SK-N-SH (cell line): ENCODE data around the gene MSMP. TPM values are rescaled to one million over a fixed set of nuclear protein-coding genes. Genes with fewer than 3 reads are reported as not detected.

ENCODE experiments used
- CTCF ChIA-PET: fragments of 300-600, 350-600 bp; formaldehyde crosslinking; extraction: SDS; loops from one replicate; lab custom pipeline; 2021; lab: Yijun Ruan, JAX
- POLR2A ChIA-PET: fragments of 350-600 bp; sonication (Branson Sonifier 250); formaldehyde crosslinking; extraction: SDS; loops from one replicate; lab custom pipeline; 2020; ENCODE audit warnings: antibody characterized with exemption, inconsistent platforms; lab: Yijun Ruan, JAX
- DNase-seq: peaks from one replicate; pipeline ENCODE4 v3.0.0; 2012
- H2AFZ ChIP-seq: fragments of 200-600 bp; sonication (generic); 2 replicates; pipeline ENCODE4 v1.8.1; 2016; ENCODE audit warnings: antibody characterized with exemption, mild to moderate bottlenecking, low read depth
- H3F3A ChIP-seq: fragments of 200-600 bp; sonication (generic); replicated peaks from 2 replicates; pipeline ENCODE3; 2016; ENCODE audit warnings: antibody characterized with exemption, mild to moderate bottlenecking; ENCODE audit not compliant: insufficient read depth
- H3K27ac ChIP-seq, 2 experiments: fragments of 200-500 bp in 1 of 2; fragments of 200-600 bp in 1 of 2; sonication (Bioruptor generic) in 1 of 2; sonication (generic), shearing (Covaris generic) in 1 of 2; 2 replicates each; pipeline versions ENCODE4 v1.5.1 to v1.6.1; 2014 to 2016; ENCODE audit warnings: low read depth in 2 of 2, inconsistent platforms in 1 of 2, low read length in 1 of 2, mild to moderate bottlenecking in 1 of 2, mixed read lengths in 1 of 2
- H3K27me3 ChIP-seq: fragments of 200-600 bp; sonication (generic), shearing (Covaris generic); 2 replicates; pipeline ENCODE4 v1.6.1; 2016; ENCODE audit warnings: mixed run types; ENCODE audit not compliant: insufficient read depth
- H3K36me3 ChIP-seq, 2 experiments: fragments of 200-500 bp in 1 of 2; fragments of 200-600 bp in 1 of 2; sonication (Bioruptor generic) in 1 of 2; sonication (generic) in 1 of 2; replicated peaks in 1 of 2; 2 replicates each; pipeline versions ENCODE3 to v1.5.1; 2014 to 2016; ENCODE audit warnings: low read length in 1 of 2, mild to moderate bottlenecking in 1 of 2; ENCODE audit not compliant: insufficient read depth in 2 of 2, control insufficient read depth in 1 of 2
- H3K4me1 ChIP-seq, 2 experiments: fragments of 200-500 bp in 1 of 2; fragments of 200-600 bp in 1 of 2; sonication (Bioruptor generic) in 1 of 2; sonication (generic), shearing (Covaris generic) in 1 of 2; 2 replicates each; pipeline versions ENCODE4 v1.5.1 to v1.6.1; 2014 to 2016; ENCODE audit warnings: low read depth in 1 of 2, low read length in 1 of 2, mixed run types in 1 of 2; ENCODE audit not compliant: insufficient read depth in 2 of 2, control insufficient read depth in 1 of 2
- H3K4me2 ChIP-seq: fragments of 200-600 bp; sonication (generic), shearing (Covaris generic); 2 replicates; pipeline ENCODE4 v1.6.1; 2017; ENCODE audit warnings: mixed run types
- H3K4me3 ChIP-seq, 2 experiments: fragments of 200-500 bp in 1 of 2; fragments of 200-600 bp in 1 of 2; sonication (Bioruptor generic) in 1 of 2; sonication (generic), shearing (Covaris generic) in 1 of 2; 2 replicates each; pipeline versions ENCODE4 v1.5.1 to v1.8.1; 2014 to 2016; ENCODE audit warnings: low read depth in 2 of 2, inconsistent platforms in 1 of 2, low read length in 1 of 2, mild to moderate bottlenecking in 1 of 2, mixed read lengths in 1 of 2, moderate library complexity in 1 of 2
- H3K79me2 ChIP-seq: fragments of 200-600 bp; sonication (generic); 2 replicates; pipeline ENCODE4 v1.8.1; 2017; ENCODE audit warnings: mild to moderate bottlenecking; ENCODE audit not compliant: insufficient read depth
- H3K9ac ChIP-seq: fragments of 200-600 bp; sonication (generic); 2 replicates; pipeline ENCODE4 v1.6.1; 2017; ENCODE audit warnings: mixed run types
- H3K9me2 ChIP-seq: fragments of 200-600 bp; sonication (generic); 2 replicates; pipeline ENCODE4 v1.6.1; 2017; ENCODE audit warnings: mixed run types
- H3K9me3 ChIP-seq: fragments of 200-600 bp; sonication (generic); 2 replicates; pipeline ENCODE4 v1.6.1; 2017; ENCODE audit warnings: mixed run types, mild to moderate bottlenecking, moderate library complexity
- H4K20me1 ChIP-seq: fragments of 200-600 bp; sonication (generic); 2 replicates; pipeline ENCODE4 v1.6.1; 2017; ENCODE audit warnings: mild to moderate bottlenecking, mixed run types; ENCODE audit not compliant: insufficient read depth
- CHD2 ChIP-seq: fragments of 150-350 bp; IDR thresholded peaks from 2 replicates; pipeline ENCODE4 v1.6.1; 2018; ENCODE audit warnings: low read length; ENCODE audit not compliant: partially characterized antibody
- FOSL2 ChIP-seq: IDR thresholded peaks from 2 replicates; pipeline ENCODE4 v1.4.0; 2012; ENCODE audit warnings: low read depth, mild to moderate bottlenecking, moderate library complexity, borderline replicate concordance
- FOXM1 ChIP-seq: IDR thresholded peaks from 2 replicates; pipeline ENCODE4 v1.4.0; 2012; ENCODE audit warnings: low read depth, mild to moderate bottlenecking
- MEF2A ChIP-seq: IDR thresholded peaks from 2 replicates; pipeline ENCODE4 v1.4.0; 2012; ENCODE audit warnings: low read depth, borderline replicate concordance
- MXI1 ChIP-seq: IDR thresholded peaks from 2 replicates; pipeline ENCODE4 v1.6.1; 2012; ENCODE audit warnings: mild to moderate bottlenecking, low read depth, low read length, improper control_type of control experiment
- POLR2AphosphoS5 ChIP-seq: IDR thresholded peaks from 2 replicates; pipeline ENCODE4 v1.6.1; 2012; ENCODE audit warnings: low read depth, low read length
- RCOR1 ChIP-seq: fragments of 150-350 bp; IDR thresholded peaks from 2 replicates; pipeline ENCODE4 v1.6.1; 2017; ENCODE audit warnings: antibody characterized with exemption, low read length
- RFX5 ChIP-seq: IDR thresholded peaks from 2 replicates; pipeline ENCODE4 v1.6.1; 2012; ENCODE audit warnings: mild to moderate bottlenecking, improper control_type of control experiment, low read length
- RXRA ChIP-seq: IDR thresholded peaks from 2 replicates; pipeline ENCODE4 v1.4.0; 2012; ENCODE audit warnings: low read depth, mild to moderate bottlenecking, borderline replicate concordance
- SIN3A ChIP-seq: IDR thresholded peaks from 2 replicates; pipeline ENCODE4 v1.6.1; 2012; ENCODE audit warnings: low read depth, mild to moderate bottlenecking, low read length, moderate library complexity, borderline replicate concordance
- SMC3 ChIP-seq: IDR thresholded peaks from 2 replicates; pipeline ENCODE4 v1.6.1; 2012; ENCODE audit warnings: low read depth, low read length, improper control_type of control experiment
- TAF1 ChIP-seq: IDR thresholded peaks from 2 replicates; pipeline ENCODE4 v1.6.1; 2012; ENCODE audit warnings: low read depth, mild to moderate bottlenecking, low read length, moderate library complexity, borderline replicate concordance
- TCF12 ChIP-seq: IDR thresholded peaks from 2 replicates; pipeline ENCODE4 v1.4.0; 2012
- polyA plus RNA-seq, 3 experiments: library from polyadenylated mRNA; depleted of rRNA; stranded (reverse); fragments of >200 nt; gene quantifications; 2 replicates each; pipeline ENCODE4 v1.2.3, GENCODE V29; 2012
- TF ChIP-seq, protein P1 (sequence below): IDR thresholded peaks from 2 replicates; pipeline ENCODE4 v1.4.0; 2012; ENCODE audit warnings: low read depth
- TF ChIP-seq, protein P2 (sequence below): IDR thresholded peaks from 2 replicates; pipeline ENCODE4 v1.4.0; 2012; ENCODE audit warnings: low read depth, borderline replicate concordance
- TF ChIP-seq, protein P3 (sequence below): fragments of 200-600 bp; sonication (generic); IDR thresholded peaks from 2 replicates; pipeline ENCODE4 v1.6.1; 2017; ENCODE audit warnings: antibody characterized with exemption, mild to moderate bottlenecking, moderate library complexity

The MSMP gene
- polyA plus RNA-seq, 1 of the 3 experiments (the other 2 are of a cell fraction): 1.2 TPM

DNA sequence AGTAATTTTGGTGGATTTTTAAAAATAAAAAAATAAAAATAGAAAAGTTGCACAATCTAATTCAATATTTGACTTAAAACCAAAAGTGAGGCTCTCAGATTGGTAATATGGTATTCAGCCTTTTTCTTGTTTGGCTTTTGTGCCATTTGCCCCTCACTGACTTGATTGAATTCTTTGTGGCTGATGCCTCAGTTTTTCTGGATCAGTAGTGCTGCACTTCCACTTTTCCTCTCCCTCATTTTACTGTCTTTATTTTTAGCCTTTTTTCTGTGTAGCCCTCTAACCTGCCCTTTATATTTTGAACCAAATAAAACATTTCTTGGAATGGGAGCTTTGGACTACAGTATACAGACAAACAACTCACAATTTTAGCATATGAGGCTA lies 3.8 kb upstream of the MSMP start:
- peak overlapping the region; percentile 86; the same call in 1 of the 2 replicates for H3K4me2 ChIP-seq
- no peak overlapping the region; the same call in 1 of the 2 replicates for H3K9ac ChIP-seq

More for the DNA sequence above, 3.8 kb upstream of the MSMP start:
- Histone ChIP-seq H3K9me3 (no peaks in the 10 kb centered on the region), H3K9me2 (no peaks in the 10 kb centered on the region), H3K4me3 (peak overlapping the region; percentile 52 to 65; a peak in 3 of 4 replicates), H3F3A (peaks cover 11% of the 10 kb centered on the region), H3K4me1 (peaks cover 9 to 17% of the 10 kb centered on the region in 2 experiments; a peak in 3 of 4 replicates), H3K36me3 (peaks cover 4 to 29% of the 10 kb centered on the region in 2 experiments), H4K20me1 (no peaks in the 10 kb centered on the region), H3K79me2 (no peaks in the 10 kb centered on the region), H3K27ac (peak overlapping the region; percentile 38 to 75; a peak in 3 of 4 replicates), H2AFZ (no peak overlapping the region), H3K27me3 (no peaks in the 10 kb centered on the region)
- ChIA-PET POLR2A (no interaction called here), CTCF (interaction anchor here (0.8 to 3.4 kb wide), 5 partner anchors 10 to 137 kb away, joined by 3 to 27 read pairs (median 5); partner anchors contain the start of genes GBA2 and RGP1)
- TF ChIP-seq RCOR1 (no peak), FOSL2 (no peak), FOXM1 (no peak), TAF1 (no peak), RFX5 (no peak), MXI1 (no peak), POLR2AphosphoS5 (no peak), CHD2 (no peak), SIN3A (no peak), RXRA (no peak), MEF2A (no peak), SMC3 (no peak), TCF12 (no peak)
- TF ChIP-seq, protein P1, sequence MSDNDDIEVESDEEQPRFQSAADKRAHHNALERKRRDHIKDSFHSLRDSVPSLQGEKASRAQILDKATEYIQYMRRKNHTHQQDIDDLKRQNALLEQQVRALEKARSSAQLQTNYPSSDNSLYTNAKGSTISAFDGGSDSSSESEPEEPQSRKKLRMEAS: no peak
- TF ChIP-seq, protein P2, sequence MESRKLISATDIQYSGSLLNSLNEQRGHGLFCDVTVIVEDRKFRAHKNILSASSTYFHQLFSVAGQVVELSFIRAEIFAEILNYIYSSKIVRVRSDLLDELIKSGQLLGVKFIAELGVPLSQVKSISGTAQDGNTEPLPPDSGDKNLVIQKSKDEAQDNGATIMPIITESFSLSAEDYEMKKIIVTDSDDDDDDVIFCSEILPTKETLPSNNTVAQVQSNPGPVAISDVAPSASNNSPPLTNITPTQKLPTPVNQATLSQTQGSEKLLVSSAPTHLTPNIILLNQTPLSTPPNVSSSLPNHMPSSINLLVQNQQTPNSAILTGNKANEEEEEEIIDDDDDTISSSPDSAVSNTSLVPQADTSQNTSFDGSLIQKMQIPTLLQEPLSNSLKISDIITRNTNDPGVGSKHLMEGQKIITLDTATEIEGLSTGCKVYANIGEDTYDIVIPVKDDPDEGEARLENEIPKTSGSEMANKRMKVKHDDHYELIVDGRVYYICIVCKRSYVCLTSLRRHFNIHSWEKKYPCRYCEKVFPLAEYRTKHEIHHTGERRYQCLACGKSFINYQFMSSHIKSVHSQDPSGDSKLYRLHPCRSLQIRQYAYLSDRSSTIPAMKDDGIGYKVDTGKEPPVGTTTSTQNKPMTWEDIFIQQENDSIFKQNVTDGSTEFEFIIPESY: no peak
- TF ChIP-seq, protein P3, sequence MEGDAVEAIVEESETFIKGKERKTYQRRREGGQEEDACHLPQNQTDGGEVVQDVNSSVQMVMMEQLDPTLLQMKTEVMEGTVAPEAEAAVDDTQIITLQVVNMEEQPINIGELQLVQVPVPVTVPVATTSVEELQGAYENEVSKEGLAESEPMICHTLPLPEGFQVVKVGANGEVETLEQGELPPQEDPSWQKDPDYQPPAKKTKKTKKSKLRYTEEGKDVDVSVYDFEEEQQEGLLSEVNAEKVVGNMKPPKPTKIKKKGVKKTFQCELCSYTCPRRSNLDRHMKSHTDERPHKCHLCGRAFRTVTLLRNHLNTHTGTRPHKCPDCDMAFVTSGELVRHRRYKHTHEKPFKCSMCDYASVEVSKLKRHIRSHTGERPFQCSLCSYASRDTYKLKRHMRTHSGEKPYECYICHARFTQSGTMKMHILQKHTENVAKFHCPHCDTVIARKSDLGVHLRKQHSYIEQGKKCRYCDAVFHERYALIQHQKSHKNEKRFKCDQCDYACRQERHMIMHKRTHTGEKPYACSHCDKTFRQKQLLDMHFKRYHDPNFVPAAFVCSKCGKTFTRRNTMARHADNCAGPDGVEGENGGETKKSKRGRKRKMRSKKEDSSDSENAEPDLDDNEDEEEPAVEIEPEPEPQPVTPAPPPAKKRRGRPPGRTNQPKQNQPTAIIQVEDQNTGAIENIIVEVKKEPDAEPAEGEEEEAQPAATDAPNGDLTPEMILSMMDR: no peak
- DNase-seq: no peak
